Esophagus muscularis mucosa (tissue), 3 donors: ENCODE results near the gene OOSP1.

Source experiments
- CTCF ChIP-seq, 3 experiments: fragments of 200-600 bp in 2 of 3; fragments of 450-650 bp in 1 of 3; sonication (generic) in 2 of 3; IDR thresholded peaks; one replicate each; pipeline ENCODE4 v1.5.1; 2017 to 2019; ENCODE audit warnings: antibody characterized with exemption in 3 of 3, mild to moderate bottlenecking in 2 of 3, moderate library complexity in 1 of 3
- EP300 ChIP-seq: sonication (generic); formaldehyde crosslinking; IDR thresholded peaks from one replicate; pipeline ENCODE4 v1.6.1; 2017; ENCODE audit warnings: antibody characterized with exemption

GRCh38 chr11:59960502-59961381 is 22.5 kb downstream of the OOSP1 start:
- TF ChIP-seq CTCF (IDR thresholded peaks at IDR 0.05), result no peak
- TF ChIP-seq EP300, result no peak
